Neural progenitor cell (in vitro differentiated cells): ENCODE measurements around the gene BSDC1. TPM values are rescaled to one million over a fixed set of nuclear protein-coding genes. Genes with fewer than 3 reads are reported as not detected.

Experiments used
- DNase-seq: peaks from one replicate; pipeline ENCODE4 v3.0.0-alpha.2; 2016; ENCODE audit warnings: low spot score
- H2AFZ ChIP-seq: fragments of 200-600 bp; sonication (generic); replicated peaks from 2 replicates; pipeline ENCODE4 v1.6.1; 2016; ENCODE audit warnings: antibody characterized with exemption
- H3F3A ChIP-seq: fragments of 200-600 bp; sonication (generic); 2 replicates; pipeline ENCODE4 v1.6.1; 2016; ENCODE audit warnings: antibody characterized with exemption, low read depth
- H3K27ac ChIP-seq: fragments of 200-600 bp; sonication (generic); 2 replicates; pipeline ENCODE4 v1.5.1; 2016; ENCODE audit warnings: mild to moderate bottlenecking
- H3K27me3 ChIP-seq: fragments of 200-600 bp; sonication (generic); 2 replicates; pipeline ENCODE4 v1.6.1; 2016; ENCODE audit warnings: mild to moderate bottlenecking, moderate library complexity
- H3K36me3 ChIP-seq: fragments of 200-600 bp; sonication (generic); 2 replicates; pipeline ENCODE4 v1.5.1; 2016
- H3K4me1 ChIP-seq: fragments of 200-600 bp; sonication (generic); 2 replicates; pipeline ENCODE4 v1.6.1; 2016; ENCODE audit warnings: mixed run types
- H3K4me2 ChIP-seq: fragments of 200-600 bp; sonication (generic); 2 replicates; pipeline ENCODE4 v1.6.1; 2016
- H3K4me3 ChIP-seq: fragments of 200-600 bp; sonication (generic); 2 replicates; pipeline ENCODE4 v1.5.1; 2016
- H3K79me2 ChIP-seq: fragments of 200-600 bp; sonication (generic); 2 replicates; pipeline ENCODE4 v1.6.1; 2016; ENCODE audit warnings: low read depth
- H3K9ac ChIP-seq: fragments of 200-600 bp; sonication (generic); 2 replicates; pipeline ENCODE4 v1.6.1; 2016
- H3K9me3 ChIP-seq: fragments of 200-600 bp; sonication (generic); 2 replicates; pipeline ENCODE4 v1.5.1; 2016; ENCODE audit warnings: low read depth
- H4K20me1 ChIP-seq: fragments of 200-600 bp; sonication (generic); 2 replicates; pipeline ENCODE4 v1.6.1; 2016; ENCODE audit warnings: low read depth
- H3K27ac Mint-ChIP-seq: 3 replicates; pipeline ENCODE4 v1.8.0; 2021; ENCODE audit warnings: mixed read lengths
- H3K27me3 Mint-ChIP-seq: 2 replicates; pipeline ENCODE4 v1.8.0; 2022; ENCODE audit warnings: low read depth, mild to moderate bottlenecking, inconsistent platforms, moderate library complexity, mixed read lengths; ENCODE audit not compliant: insufficient read depth
- H3K36me3 Mint-ChIP-seq: 3 replicates; pipeline ENCODE4 v1.8.0; 2021; ENCODE audit warnings: mixed read lengths
- H3K4me1 Mint-ChIP-seq: 3 replicates; pipeline ENCODE4 v1.8.0; 2021; ENCODE audit warnings: mixed read lengths
- H3K4me3 Mint-ChIP-seq: 3 replicates; pipeline ENCODE4 v1.8.0; 2021; ENCODE audit warnings: mild to moderate bottlenecking, moderate library complexity, mixed read lengths
- H3K9me3 Mint-ChIP-seq: 3 replicates; pipeline ENCODE4 v1.8.0; 2020; ENCODE audit warnings: mixed read lengths
- CTCF ChIP-seq: fragments of 200-600 bp; sonication (generic); IDR thresholded peaks from 2 replicates; pipeline ENCODE4 v1.5.1; 2017; ENCODE audit warnings: antibody characterized with exemption, mild to moderate bottlenecking
- EZH2 ChIP-seq: fragments of 200-600 bp; sonication (generic); IDR thresholded peaks from 2 replicates; pipeline ENCODE4 v1.6.1; 2017; ENCODE audit warnings: antibody characterized with exemption, mild to moderate bottlenecking, moderate library complexity
- EZH2phosphoT487 ChIP-seq: fragments of 200-600 bp; sonication (generic); IDR thresholded peaks from 2 replicates; pipeline ENCODE4 v1.6.1; 2017; ENCODE audit warnings: antibody characterized with exemption
- total RNA-seq: library from RNA; depleted of rRNA; stranded (reverse); fragments of >200 nt; gene quantifications from 2 replicates; pipeline ENCODE4 v1.2.3, GENCODE V29; 2015; ENCODE audit warnings: low replicate concordance

Gene BSDC1
- total RNA-seq, 1 donor from 2014 or later, result 47.5 TPM

GRCh38 chr1:32336963-32337675 is 57.1 kb downstream of the BSDC1 start:
- peaks cover 36% of the 10 kb centered on the region for H3K4me1 ChIP-seq
- H3K4me3 ChIP-seq, result no peak overlapping the region
- no peak overlapping the region for H2AFZ ChIP-seq
- Mint-ChIP-seq H3K4me1 (peaks cover 37% of the 10 kb centered on the region), H3K36me3 (peaks cover 18% of the 10 kb centered on the region), H3K27me3 (peaks cover 17% of the 10 kb centered on the region), H3K9me3 (no peaks in the 10 kb centered on the region), H3K27ac (no peak overlapping the region), H3K4me3 (peak overlapping the region; percentile 84)
- peaks cover 37% of the 10 kb centered on the region for H4K20me1 ChIP-seq
- H3F3A ChIP-seq, result peaks cover 45% of the 10 kb centered on the region
- H3K9ac ChIP-seq, result no peak overlapping the region
- TF ChIP-seq CTCF (no peak), EZH2phosphoT487 (no peak), EZH2 (no peak)
- peaks cover 6% of the 10 kb centered on the region for H3K36me3 ChIP-seq
- no peak overlapping the region for H3K4me2 ChIP-seq
- H3K27me3 ChIP-seq, result peaks cover 7% of the 10 kb centered on the region
- H3K9me3 ChIP-seq, result no peaks in the 10 kb centered on the region
- DNase-seq, result no peak
- no peak overlapping the region for H3K27ac ChIP-seq
- peaks cover 35% of the 10 kb centered on the region for H3K79me2 ChIP-seq

- Histone ChIP-seq H3K9me3 (no peaks in the 10 kb centered on the region), H3K9ac (no peak overlapping the region)
Measured at GRCh38 chr1:32336591-32336932, 57.7 kb downstream of the BSDC1 start.

GRCh38 chr1:32335790-32336590 is 58.3 kb downstream of the BSDC1 start, which contains the start of gene MARCKSL1:
MARCKSL1 (minus strand) TSS chr1:32336233; CDS start chr1:32336033, 200 bp downstream.
- DNase-seq, result peak; percentile 92
- H3K36me3 ChIP-seq, result peaks cover 6% of the 10 kb centered on the region
- H3K4me1 ChIP-seq, result peaks cover 36% of the 10 kb centered on the region
- H3K4me2 ChIP-seq, result peak within 1 kb of the TSS; percentile 100
- peak within 1 kb of the TSS; percentile 22 for H2AFZ ChIP-seq
- peak within 1 kb of the TSS; percentile 93 for H3K27ac ChIP-seq
- H3K4me3 ChIP-seq, result peak within 1 kb of the TSS; percentile 100
- Mint-ChIP-seq H3K9me3 (no peaks in the 10 kb centered on the region), H3K36me3 (peaks cover 29% of the 10 kb centered on the region), H3K27ac (peak within 1 kb of the TSS; percentile 98), H3K4me3 (peak within 1 kb of the TSS; percentile 99), H3K27me3 (peaks cover 24% of the 10 kb centered on the region), H3K4me1 (peaks cover 44% of the 10 kb centered on the region)
- peaks cover 56% of the 10 kb centered on the region for H3F3A ChIP-seq
- H3K79me2 ChIP-seq, result peaks cover 35% of the 10 kb centered on the region
- no peaks in the 10 kb centered on the region for H3K9me3 ChIP-seq
- TF ChIP-seq EZH2 (peak; percentile 24), EZH2phosphoT487 (no peak), CTCF (no peak)
- peaks cover 48% of the 10 kb centered on the region for H4K20me1 ChIP-seq
- peaks cover 7% of the 10 kb centered on the region for H3K27me3 ChIP-seq
- H3K9ac ChIP-seq, result peak within 1 kb of the TSS; percentile 96

More at GRCh38 chr1:32336591-32336932, 57.7 kb downstream of the BSDC1 start:
- peak overlapping the region; percentile 84 for H3K4me3 Mint-ChIP-seq
- Histone ChIP-seq H4K20me1 (peaks cover 43% of the 10 kb centered on the region), H2AFZ (peak overlapping the region; percentile 22), H3F3A (peaks cover 51% of the 10 kb centered on the region), H3K27me3 (peaks cover 7% of the 10 kb centered on the region), H3K4me1 (peaks cover 36% of the 10 kb centered on the region), H3K27ac (no peak overlapping the region), H3K79me2 (peaks cover 35% of the 10 kb centered on the region), H3K4me2 (peak overlapping the region; percentile 100), H3K36me3 (peaks cover 6% of the 10 kb centered on the region), H3K4me3 (peak overlapping the region; percentile 100)
- H3K27me3 Mint-ChIP-seq, result peaks cover 21% of the 10 kb centered on the region
- peaks cover 40% of the 10 kb centered on the region for H3K4me1 Mint-ChIP-seq
- DNase-seq, result no peak
- peaks cover 23% of the 10 kb centered on the region for H3K36me3 Mint-ChIP-seq
- H3K9me3 Mint-ChIP-seq, result no peaks in the 10 kb centered on the region
- no peak overlapping the region for H3K27ac Mint-ChIP-seq
- TF ChIP-seq CTCF (no peak), EZH2 (no peak), EZH2phosphoT487 (no peak)
